NOMO-1 treated with DMSO at 0.1 percent for 48 hours (cell line): Measurements from ENCODE around the gene CCNI2.
"Not testable (repeated sequence)": the region's sequence is repeated elsewhere in the genome, so short reads cannot be mapped to it uniquely, and the experiment has no call there.

Experiments used
- DNase-seq: peaks from one replicate; lab custom pipeline; 2025; ENCODE audit not compliant: unreplicated experiment; lab: John Stamatoyannopoulos, UW

The CCNI2 gene

DNA sequence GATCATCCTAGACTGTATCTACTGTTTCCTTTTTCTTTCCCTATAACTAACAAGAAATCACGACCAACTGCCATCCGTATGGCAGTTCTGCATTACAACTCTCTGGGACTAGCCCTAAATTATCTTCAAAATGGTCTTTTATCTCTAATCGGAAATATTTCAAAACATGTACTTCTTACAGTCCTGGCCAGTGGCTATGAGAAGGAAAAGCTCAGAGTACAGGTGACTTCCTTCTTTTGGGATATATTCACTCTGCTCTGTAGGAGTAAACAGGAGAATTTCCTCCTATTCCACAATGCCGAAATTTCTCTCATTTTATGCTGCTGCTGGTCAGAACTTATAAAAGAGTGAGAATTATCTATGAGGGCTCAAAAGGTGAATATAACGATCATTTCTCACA lies 31.6 kb downstream of the CCNI2 start:
- DNase-seq, result no peak

DNA sequence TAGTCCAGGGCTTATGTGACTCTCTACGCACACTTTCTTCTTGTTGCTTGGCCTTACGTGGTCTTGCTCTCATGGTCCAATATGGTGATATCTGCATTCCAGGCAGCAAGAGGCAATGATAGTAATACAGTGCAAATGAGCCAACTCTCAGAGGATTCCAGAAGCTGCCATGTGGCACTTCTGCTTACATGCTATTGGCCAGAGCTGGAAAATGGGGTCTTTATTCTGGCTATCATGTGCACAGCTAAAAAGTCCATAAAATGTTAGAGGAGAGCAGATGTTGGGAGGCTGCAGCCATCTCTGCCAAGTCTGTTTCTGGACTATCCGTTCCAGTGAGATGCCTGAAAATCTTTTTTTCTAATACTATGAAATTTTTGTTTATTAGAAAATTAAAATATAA lies 32.7 kb downstream of the CCNI2 start:
- no peak for DNase-seq

DNA sequence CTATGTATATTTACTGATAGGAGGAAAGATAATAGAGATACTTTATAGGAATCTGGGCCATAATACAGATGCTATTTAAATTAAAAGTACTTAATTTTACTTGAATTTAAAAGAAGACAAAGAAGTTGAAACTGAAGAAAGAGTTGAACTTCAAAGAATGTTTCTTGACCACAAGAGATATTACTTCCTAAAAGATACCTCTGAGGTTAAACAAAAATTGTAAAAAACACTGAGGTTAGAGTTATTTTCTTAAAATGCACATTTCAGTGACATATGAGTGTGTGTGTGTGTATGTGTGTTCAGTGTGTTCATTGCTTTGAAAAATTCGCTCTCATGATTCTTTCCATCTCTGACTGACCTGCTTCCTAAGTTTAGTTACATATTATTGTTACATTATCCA lies 33.4 kb downstream of the CCNI2 start:
- no peak for DNase-seq

DNA sequence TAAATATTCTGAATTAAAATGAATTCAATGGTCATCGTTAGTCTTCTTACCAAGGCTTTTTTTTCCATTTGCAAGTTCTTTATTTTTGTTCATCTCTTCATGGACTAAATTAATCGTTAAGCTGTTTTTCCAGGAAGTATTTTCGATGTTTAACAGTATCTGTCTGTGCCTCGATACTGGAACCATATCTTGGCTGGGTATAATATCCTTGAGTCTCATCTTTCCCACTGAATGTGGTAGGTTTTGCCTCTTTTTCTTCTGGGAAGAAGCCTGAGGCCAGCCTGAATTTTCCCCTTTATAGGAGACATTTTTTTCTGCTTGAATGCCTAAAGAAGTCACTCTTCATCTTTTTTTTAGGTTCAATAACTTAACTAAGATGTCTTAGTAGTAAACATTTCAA lies 33.8 kb downstream of the CCNI2 start:
- DNase-seq, result no peak

DNA sequence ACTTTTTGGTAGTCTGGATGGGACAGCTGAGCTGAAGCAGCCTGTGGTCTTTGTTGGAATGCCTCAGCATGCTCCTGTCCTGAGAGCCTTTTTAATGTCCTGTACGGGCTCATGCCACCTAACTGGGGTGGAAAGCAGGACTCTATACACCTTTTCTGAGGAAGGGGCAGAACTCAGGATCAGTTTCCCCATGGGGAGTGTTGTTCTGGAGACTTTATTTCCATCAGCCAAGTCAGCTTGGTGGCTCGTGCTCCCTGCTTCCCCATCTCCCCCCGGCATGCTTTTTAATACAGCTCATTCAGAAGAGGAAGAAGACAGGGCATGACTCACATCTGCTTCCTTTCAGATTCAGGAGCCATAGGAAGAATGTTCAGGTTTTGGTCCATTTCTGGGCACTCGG lies 34.9 kb downstream of the CCNI2 start:
- peak; percentile 61 for DNase-seq

DNA sequence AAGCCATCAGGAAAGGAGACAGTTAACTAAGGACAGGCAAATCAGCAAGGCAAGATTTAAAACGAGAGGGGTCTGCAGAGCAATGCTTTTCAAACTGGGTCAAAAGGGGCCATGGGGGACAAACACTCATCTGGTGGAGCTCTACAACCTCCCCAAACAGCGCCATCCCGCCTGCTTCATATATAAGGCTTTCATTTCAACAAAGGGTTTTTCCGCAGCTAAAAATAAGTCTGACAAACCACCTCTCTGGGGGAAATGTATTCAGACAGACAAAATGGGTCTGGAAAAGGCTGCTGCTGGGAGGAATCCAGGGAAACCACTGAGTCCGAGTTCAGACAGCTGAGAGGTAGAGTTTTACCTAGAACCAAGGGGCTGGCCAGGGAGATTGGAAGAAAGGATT lies 38.1 kb downstream of the CCNI2 start:
- no peak for DNase-seq

DNA sequence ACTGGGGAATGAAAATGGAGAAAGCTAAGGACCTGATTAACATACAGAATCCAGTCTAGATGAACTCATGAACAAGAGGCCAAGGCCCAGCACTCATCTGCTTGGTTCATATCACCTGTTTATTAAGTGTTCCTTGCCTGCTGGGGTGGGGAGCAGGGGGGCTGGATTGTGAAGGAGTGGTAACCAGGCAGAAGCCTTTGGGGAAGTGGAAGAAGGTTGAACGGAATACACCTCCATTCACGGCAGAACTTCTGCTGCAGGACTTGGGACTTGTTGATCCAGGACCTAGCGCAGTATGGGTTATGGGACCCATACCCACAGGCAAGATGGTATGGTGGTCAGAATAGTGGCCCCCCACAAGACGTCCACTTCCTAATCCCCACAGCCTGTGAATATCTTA lies 38.6 kb downstream of the CCNI2 start:
- no peak for DNase-seq

DNA sequence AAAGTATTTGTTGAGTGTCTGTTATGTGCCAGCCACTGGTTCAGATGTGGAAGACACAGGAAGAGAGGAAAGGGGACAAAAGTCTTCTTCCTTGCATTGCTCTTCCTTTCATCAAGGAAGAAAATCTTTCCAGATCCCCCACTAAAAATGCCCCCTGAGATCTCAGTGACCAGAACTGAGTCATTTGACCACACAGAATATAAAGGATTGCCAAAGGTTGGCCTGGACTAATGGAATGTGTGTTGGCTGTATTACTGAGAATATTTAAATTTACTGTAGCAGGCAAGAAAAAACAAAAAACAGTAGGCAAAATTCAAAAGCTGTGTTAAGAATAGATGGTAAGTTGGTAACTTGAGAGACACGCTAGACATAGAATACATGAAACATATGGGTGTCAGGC lies 39.9 kb downstream of the CCNI2 start:
- DNase-seq, result no peak

DNA sequence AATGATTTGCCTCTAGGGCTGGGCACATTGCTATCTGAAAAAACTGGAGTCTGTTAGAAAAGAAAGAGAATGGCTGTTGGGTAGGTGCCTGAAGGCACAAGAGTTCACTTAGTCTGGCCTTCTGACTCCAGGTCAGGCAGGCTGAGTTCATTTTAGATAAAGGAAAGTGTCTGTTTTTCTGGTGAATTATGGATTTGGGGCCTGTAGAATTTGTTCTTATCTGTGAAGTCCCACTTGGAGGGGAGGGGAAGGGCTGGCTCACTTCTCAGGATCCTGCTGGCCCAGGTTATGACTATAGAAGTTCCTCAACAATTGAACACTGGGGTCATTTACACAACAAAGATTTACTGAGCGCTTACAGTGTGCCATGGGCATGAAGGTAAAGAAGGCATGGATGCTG lies 41.3 kb downstream of the CCNI2 start:
- DNase-seq, result no peak

DNA sequence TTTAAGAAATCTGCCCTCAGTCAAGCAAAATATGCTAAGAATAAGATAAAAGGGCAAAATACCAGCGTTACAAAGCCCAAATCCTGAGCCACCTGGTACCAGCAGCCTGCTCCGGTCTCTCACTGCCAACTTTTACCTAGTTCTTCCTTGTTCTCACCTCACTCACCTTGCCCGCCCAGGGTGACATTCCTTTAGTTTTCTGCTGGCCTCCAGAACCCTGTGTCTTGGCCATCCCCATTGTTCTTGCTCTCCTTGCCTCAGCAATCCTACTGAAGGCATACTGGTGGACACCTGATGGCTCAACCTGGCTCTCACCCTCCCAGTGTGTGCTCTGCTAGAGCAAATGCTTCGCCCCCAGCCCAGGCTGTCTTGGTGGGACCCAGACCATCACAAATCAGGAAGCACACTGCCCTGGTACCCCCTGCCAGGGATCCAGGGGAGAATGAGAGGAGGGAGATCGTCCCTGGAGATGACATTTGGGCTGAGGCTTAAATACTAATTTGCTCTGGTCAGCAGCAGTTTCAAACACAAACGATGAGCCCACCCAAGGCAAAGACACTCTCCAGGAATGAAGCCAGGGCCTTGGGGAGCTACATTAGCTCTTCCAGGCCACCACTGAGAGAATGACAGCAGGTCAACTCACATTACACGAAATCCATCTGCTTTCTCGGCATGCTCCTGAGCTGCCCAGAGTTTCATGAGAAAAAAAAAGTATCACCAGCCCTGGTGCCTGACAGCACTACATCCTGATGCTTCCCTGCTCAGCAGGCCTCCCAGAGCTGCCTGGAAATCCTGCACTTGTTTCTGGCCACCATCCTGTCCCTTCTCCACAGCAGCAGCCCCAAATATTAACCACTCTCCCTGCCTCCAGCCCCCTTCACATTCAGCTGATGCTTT lies 42.0 kb downstream of the CCNI2 start:
- no peak for DNase-seq

DNA sequence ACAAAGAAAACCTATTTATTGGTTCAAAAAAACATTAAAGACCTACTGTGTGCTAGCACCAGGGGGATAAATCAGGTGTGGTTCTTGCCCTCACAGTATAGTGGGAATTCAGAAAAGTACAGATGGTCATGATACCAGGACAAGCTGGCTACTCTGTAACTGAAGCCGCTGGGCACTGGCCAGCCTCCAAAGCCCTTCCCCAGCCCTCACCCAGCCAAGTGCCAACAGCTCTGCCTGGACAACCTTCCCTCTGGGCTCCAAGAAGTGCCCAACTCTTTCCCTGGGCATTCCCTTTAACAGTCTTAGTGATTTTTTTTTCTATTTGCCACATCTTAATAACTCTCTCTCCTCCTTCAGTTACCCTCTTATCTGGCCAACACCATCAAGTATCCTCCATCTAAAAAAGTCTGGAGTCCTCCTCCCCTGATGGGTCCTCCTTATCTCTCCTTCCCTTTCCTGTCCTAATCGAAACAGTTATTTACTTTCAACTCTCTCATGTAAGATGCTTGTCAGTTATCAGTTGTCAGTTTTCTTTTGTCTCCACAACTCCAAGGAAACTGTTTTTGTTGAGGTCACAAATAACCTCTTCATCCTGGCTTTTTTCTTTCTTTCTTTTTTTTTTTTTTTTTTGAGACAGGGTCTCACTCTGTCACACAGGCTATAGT lies 43.1 kb downstream of the CCNI2 start:
- DNase-seq, result no peak

DNA sequence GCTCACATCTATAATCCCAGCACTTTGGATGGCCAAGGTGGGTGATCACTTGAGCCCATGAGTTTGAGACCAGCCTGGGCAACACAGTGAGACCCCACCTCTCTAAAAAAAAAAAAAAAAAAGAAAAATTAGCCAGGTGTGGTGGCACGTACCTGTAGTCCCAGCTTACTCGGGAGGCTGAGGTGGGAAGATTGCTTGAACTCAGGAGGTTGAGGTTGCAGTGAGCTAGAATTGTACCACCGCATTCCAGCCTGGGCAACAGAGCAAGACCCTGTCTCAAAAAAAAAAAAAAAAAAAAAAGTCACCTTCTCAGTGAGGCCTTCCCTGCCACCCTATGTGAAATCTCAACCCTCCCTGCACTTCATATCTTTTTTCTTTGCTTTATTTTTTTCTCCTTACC lies 43.8 kb downstream of the CCNI2 start:
- DNase-seq, result no peak

DNA sequence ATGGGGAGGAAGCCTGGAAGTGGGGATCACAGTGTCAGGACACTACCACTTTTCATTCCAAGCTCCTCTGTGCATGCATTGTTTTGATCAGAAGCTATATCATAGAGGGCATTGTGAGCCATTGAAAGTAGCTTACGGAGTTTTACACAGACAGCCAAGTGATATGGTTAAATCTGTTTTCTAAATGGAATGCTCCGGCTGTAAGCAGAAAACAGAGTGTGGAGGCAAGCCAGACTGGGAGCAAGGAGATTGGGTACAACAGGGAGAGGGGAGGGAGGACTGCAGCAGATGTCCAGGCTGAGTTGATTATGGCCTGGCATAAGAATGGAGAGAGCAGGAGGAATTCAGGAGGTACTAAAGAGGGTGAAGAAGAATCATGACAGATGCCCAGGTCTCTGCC lies 50.4 kb downstream of the CCNI2 start:
- no peak for DNase-seq

DNA sequence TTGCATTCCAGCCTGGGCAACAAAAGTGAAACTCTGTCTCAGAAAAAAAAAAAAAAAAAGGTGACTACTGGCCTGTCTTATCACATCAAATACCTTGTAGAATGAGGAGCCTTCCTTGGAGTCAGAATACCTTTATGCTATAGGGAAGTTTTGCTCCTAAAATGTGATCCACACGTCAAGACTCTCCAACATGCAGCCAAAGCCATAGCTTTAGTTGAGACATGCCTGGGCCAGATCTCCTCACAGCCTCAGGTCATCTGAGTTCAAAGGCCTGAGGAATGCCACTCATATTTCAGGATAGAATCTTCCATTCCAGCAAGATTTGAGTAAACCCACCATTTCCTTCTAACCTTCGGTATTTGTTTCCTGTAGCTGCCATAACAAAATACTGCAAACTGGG lies 52.2 kb downstream of the CCNI2 start:
- no peak for DNase-seq

DNA sequence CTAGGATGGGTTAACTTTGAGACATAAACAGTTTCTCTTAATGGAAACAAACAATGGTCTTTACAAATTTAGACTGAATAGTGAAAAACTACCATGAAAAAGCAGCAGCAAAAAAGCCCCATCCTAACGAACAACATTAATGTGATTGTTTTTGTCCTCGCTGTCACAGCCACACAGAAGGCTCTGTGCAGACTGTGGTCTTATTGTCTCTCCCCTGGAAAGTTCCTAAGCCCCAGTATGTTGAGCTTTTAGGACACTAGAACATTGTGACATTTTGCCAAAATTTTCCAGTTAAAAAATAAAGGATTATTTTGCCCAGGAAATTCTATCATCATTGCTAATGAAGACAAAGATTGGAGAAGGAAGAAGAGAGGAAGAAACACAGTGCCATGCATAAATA lies 53.3 kb downstream of the CCNI2 start:
- DNase-seq, result no peak

DNA sequence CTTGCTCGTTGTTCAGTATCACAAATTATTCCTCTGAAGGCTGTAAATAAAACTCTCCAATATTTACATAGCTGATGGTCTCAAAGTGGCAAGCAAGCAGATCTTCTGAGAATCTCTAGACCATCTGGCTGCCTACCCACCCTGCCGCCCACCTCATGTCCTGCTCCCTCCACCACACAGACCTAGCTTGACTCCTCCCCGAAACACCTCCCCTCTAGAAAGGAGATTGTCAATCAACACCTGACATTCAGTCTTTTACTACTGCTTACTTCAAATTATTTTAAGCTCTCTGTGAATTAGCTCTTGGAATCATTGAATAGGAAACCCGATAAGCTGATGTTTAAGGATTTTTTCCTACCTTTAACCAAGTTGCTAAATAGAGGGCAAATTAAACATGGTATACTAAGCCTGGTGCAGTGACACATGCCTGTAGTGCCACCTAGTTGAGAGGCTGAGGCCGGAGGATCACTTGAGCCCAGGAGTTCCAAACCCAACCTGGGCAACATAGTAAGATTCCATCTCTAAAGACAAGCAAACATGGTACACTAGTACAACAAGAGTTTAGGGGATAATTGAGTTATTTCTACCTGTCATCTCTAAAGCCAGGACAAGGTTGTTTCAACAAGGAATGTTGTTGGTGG lies 54.9 kb downstream of the CCNI2 start:
- DNase-seq, result no peak

DNA sequence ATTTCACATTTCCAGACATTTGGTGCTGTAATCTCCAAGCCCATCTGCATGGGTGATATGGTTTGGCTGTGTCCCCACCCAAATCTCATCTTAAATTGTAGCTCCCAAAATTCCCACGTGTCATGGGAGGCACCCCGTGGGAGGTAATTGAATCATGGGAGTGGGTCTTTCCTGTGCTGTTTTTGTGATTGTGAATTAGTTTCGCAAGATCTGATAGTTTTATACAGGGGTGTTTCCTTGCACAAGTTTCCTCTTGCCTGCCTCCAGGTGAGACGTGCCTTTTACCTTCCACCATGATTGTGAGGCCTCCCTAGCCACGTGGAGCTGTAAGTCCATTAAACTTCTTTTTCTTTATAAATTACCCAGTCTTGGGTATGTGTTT lies 55.5 kb downstream of the CCNI2 start:
- not testable (repeated sequence) for DNase-seq
